Keratinocyte (primary cell): ENCODE results near the gene SLC25A47. TPM values are rescaled to one million over a fixed set of nuclear protein-coding genes. Genes with fewer than 3 reads are reported as not detected.

Experiments used
- DNase-seq: peaks from one replicate; pipeline ENCODE4 v3.0.0-alpha.2; 2011; ENCODE audit warnings: low read depth, missing footprints, low spot score
- FAIRE-seq: peaks from 2 replicates; lab custom pipeline; 2011; peaks lifted over from hg19 to GRCh38; lab: Jason Lieb, UNC
- H2AFZ ChIP-seq: 2 replicates; pipeline ENCODE4 v1.6.0; 2012; ENCODE audit warnings: low read length, control low read depth, inconsistent platforms; ENCODE audit not compliant: control insufficient read depth
- H3K27ac ChIP-seq: 2 replicates; pipeline ENCODE4 v1.5.1; 2011; ENCODE audit warnings: low read length; ENCODE audit not compliant: control insufficient read depth, insufficient read depth
- H3K27me3 ChIP-seq: 3 replicates; pipeline ENCODE4 v1.6.0; 2011; ENCODE audit warnings: low read length; ENCODE audit not compliant: control insufficient read depth, insufficient read depth; ENCODE audit errors: extremely low read depth
- H3K36me3 ChIP-seq, 2 experiments: 2 replicates in 1 of 2; 3 replicates in 1 of 2; pipeline ENCODE4 v1.5.1; 2011; ENCODE audit warnings: low read length in 2 of 2, mild to moderate bottlenecking in 1 of 2; ENCODE audit not compliant: control insufficient read depth in 2 of 2, insufficient read depth in 2 of 2; ENCODE audit errors: extremely low read depth in 1 of 2
- H3K4me1 ChIP-seq: 3 replicates; pipeline ENCODE4 v1.5.1; 2011; ENCODE audit warnings: low read length; ENCODE audit not compliant: control insufficient read depth, insufficient read depth; ENCODE audit errors: extremely low read depth
- H3K4me2 ChIP-seq: 3 replicates; pipeline ENCODE4 v1.6.0; 2011; ENCODE audit warnings: low read depth, low read length; ENCODE audit not compliant: control insufficient read depth, insufficient read depth; ENCODE audit errors: extremely low read depth
- H3K4me3 ChIP-seq, 3 experiments: fragments of 200-600 bp in 1 of 3; sonication (generic) in 1 of 3; 2 replicates in 2 of 3; 3 replicates in 1 of 3; pipeline ENCODE4 v1.5.1; 2011 to 2016; ENCODE audit warnings: low read length in 3 of 3, mild to moderate bottlenecking in 3 of 3, control low read depth in 2 of 3, inconsistent platforms in 1 of 3, low read depth in 1 of 3, mixed read lengths in 1 of 3, mixed run types in 1 of 3, moderate library complexity in 1 of 3; ENCODE audit not compliant: control insufficient read depth in 2 of 3, insufficient read depth in 2 of 3; ENCODE audit errors: extremely low read depth in 1 of 3
- H3K79me2 ChIP-seq: 2 replicates; pipeline ENCODE4 v1.6.0; 2012; ENCODE audit warnings: low read length; ENCODE audit not compliant: control insufficient read depth, insufficient read depth
- H3K9ac ChIP-seq: 3 replicates; pipeline ENCODE4 v1.6.0; 2011; ENCODE audit warnings: low read length; ENCODE audit not compliant: control insufficient read depth, insufficient read depth; ENCODE audit errors: extremely low read depth
- H3K9me1 ChIP-seq: 3 replicates; pipeline ENCODE4 v1.6.0; 2011; ENCODE audit warnings: low read length; ENCODE audit not compliant: control insufficient read depth, insufficient read depth; ENCODE audit errors: extremely low read depth
- H3K9me3 ChIP-seq: 2 replicates; pipeline ENCODE4 v1.5.1; 2012; ENCODE audit warnings: low read depth, low read length; ENCODE audit not compliant: control insufficient read depth
- H4K20me1 ChIP-seq: 3 replicates; pipeline ENCODE4 v1.6.0; 2011; ENCODE audit warnings: low read length; ENCODE audit not compliant: control insufficient read depth, insufficient read depth; ENCODE audit errors: extremely low read depth
- EZH2 ChIP-seq: IDR thresholded peaks from one replicate; pipeline ENCODE4 v1.6.1; 2012; ENCODE audit warnings: inconsistent platforms, mild to moderate bottlenecking, low read length, moderate library complexity
- dilution Hi-C: fragments of 300-500 bp; cut with MboI; formaldehyde crosslinking; loops from one replicate; pipeline ENCODE4 v1.7.0; 2020; ENCODE audit warnings: low sequenced_read_pairs; ENCODE audit not compliant: extremely low pct_ligation_motif_present
- polyA plus RNA-seq, 5 experiments: library from polyadenylated mRNA; depleted of rRNA in 3 of 5; stranded (reverse) in 3 of 5; stranded (forward) in 1 of 5; unstranded in 1 of 5; fragments of >200 nt; gene quantifications; 1 replicate in 1 of 5; 2 replicates in 3 of 5; 3 replicates in 1 of 5; pipeline versions ENCODE4 v1.2.1 to v1.2.3, GENCODE V29; 2011 to 2012; ENCODE audit warnings: missing spikeins in 2 of 5, low read depth in 1 of 5, low replicate concordance in 1 of 5
- TF ChIP-seq, protein P1 (sequence below), 3 experiments: IDR thresholded peaks in 1 of 3; conservative IDR thresholded peaks in 1 of 3; optimal IDR thresholded peaks in 1 of 3; 2 replicates in 2 of 3; 3 replicates in 1 of 3; pipeline versions ENCODE3 to v1.5.1; 2011; ENCODE audit warnings: low read length in 3 of 3, mild to moderate bottlenecking in 3 of 3, moderate library complexity in 2 of 3, control low read depth in 1 of 3, inconsistent platforms in 1 of 3; ENCODE audit not compliant: insufficient read depth in 2 of 3; ENCODE audit errors: extremely low read depth in 1 of 3

Gene SLC25A47
- polyA plus RNA-seq, 1 donor (not counting 4 experiments of a cell fraction or from before 2014, with no cell fraction given) = not detected

- H3K9ac ChIP-seq = no peak overlapping the region
- dilution Hi-C loops = no loop called here
- H3K27ac ChIP-seq = no peak overlapping the region
- FAIRE-seq = no peak
- H3K4me2 ChIP-seq = no peak overlapping the region
- H3K79me2 ChIP-seq = no peaks in the 10 kb centered on the region
- H3K4me3 ChIP-seq = no peak overlapping the region
- TF ChIP-seq, protein P1, sequence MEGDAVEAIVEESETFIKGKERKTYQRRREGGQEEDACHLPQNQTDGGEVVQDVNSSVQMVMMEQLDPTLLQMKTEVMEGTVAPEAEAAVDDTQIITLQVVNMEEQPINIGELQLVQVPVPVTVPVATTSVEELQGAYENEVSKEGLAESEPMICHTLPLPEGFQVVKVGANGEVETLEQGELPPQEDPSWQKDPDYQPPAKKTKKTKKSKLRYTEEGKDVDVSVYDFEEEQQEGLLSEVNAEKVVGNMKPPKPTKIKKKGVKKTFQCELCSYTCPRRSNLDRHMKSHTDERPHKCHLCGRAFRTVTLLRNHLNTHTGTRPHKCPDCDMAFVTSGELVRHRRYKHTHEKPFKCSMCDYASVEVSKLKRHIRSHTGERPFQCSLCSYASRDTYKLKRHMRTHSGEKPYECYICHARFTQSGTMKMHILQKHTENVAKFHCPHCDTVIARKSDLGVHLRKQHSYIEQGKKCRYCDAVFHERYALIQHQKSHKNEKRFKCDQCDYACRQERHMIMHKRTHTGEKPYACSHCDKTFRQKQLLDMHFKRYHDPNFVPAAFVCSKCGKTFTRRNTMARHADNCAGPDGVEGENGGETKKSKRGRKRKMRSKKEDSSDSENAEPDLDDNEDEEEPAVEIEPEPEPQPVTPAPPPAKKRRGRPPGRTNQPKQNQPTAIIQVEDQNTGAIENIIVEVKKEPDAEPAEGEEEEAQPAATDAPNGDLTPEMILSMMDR (optimal IDR thresholded peaks at IDR 0.05 in 1 of 3, IDR thresholded peaks at IDR 0.05 in 1 of 3, conservative IDR thresholded peaks at IDR 0.05 in 1 of 3; ENCODE audit: extremely low read depth in 1 of 3, insufficient read depth in 2 of 3, low read length in 3 of 3) = no peak
- TF ChIP-seq EZH2 = no peak
- H3K4me1 ChIP-seq = no peaks in the 10 kb centered on the region
- no peaks in the 10 kb centered on the region for H3K9me1 ChIP-seq
- H2AFZ ChIP-seq = no peak overlapping the region
- H3K36me3 ChIP-seq = peaks cover 36 to 58% of the 10 kb centered on the region in 2 experiments
- no peaks in the 10 kb centered on the region for H4K20me1 ChIP-seq
- DNase-seq = no peak
- H3K27me3 ChIP-seq = no peaks in the 10 kb centered on the region
- no peaks in the 10 kb centered on the region for H3K9me3 ChIP-seq
These were observed 27.3 kb downstream of the SLC25A47 start for GRCh38 chr14:100350276-100350926.

DNA sequence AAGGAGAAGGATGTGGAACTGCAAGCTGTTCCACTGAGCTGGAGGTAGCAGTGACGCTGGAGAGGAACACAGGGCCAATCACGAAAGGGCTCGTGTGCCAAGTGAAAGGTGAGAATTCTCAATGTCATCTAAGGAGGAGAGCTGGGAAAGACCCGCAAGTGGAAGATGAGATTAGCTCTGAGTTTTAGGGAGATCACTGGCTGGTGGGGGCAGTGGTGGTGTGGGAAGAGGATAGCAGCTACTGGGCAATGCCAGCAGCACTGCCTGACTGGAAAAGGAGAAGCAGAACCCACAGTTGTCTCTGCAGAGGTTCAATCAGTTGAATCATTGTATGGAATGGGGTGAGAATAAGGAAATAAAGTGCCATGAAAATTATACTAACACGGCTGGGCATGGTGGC is 27.8 kb downstream of the SLC25A47 start:
- dilution Hi-C loops = no loop called here
- no peaks in the 10 kb centered on the region for H4K20me1 ChIP-seq
- H3K4me2 ChIP-seq = no peak overlapping the region
- FAIRE-seq (no peak), DNase-seq (no peak)
- H3K27ac ChIP-seq = no peak overlapping the region
- no peak overlapping the region for H3K9ac ChIP-seq
- H3K27me3 ChIP-seq = no peaks in the 10 kb centered on the region
- no peaks in the 10 kb centered on the region for H3K9me1 ChIP-seq
- H3K4me3 ChIP-seq = no peak overlapping the region
- peaks cover 39 to 58% of the 10 kb centered on the region in 2 experiments for H3K36me3 ChIP-seq
- H2AFZ ChIP-seq = no peak overlapping the region
- TF ChIP-seq EZH2 = no peak
- TF ChIP-seq, protein P1 (optimal IDR thresholded peaks at IDR 0.05 in 1 of 3, IDR thresholded peaks at IDR 0.05 in 1 of 3, conservative IDR thresholded peaks at IDR 0.05 in 1 of 3; ENCODE audit: extremely low read depth in 1 of 3, insufficient read depth in 2 of 3, low read length in 3 of 3) = no peak
- no peaks in the 10 kb centered on the region for H3K4me1 ChIP-seq
- H3K9me3 ChIP-seq = no peaks in the 10 kb centered on the region
- H3K79me2 ChIP-seq = no peaks in the 10 kb centered on the region
